ENCODE data around the gene LMTK2.

Gene LMTK2

GRCh38 chr7:98178762-98179490 is 72.3 kb downstream of the LMTK2 start:
- H3K4me3 ChIP-seq, result no peak overlapping the region
- H3K9ac ChIP-seq, result no peak overlapping the region
- peaks cover 0 to 5% (median 0%) of the 10 kb centered on the region in 11 experiments; a peak in 2 of 22 replicates for H3K9me3 ChIP-seq (replicated peaks in 1 of 11)
- no peaks in the 10 kb centered on the region for H3K4me1 ChIP-seq
- no peak for TF ChIP-seq Cebpa-rat (IDR thresholded peaks at IDR 0.05)
- H4K20me1 ChIP-seq, result peaks cover 0 to 18% (median 0%) of the 10 kb centered on the region in 11 experiments; a peak in 7 of 22 replicates
- no peaks in the 10 kb centered on the region for H3K27me3 ChIP-seq
- no peak overlapping the region for H3K4me2 ChIP-seq
- peaks cover 14 to 86% (median 55%) of the 10 kb centered on the region in 11 experiments for H3K36me3 ChIP-seq
- no peak overlapping the region for H3K27ac ChIP-seq

- H3K4me2 ChIP-seq, result no peak overlapping the region
These were observed 74.1 kb downstream of the LMTK2 start for GRCh38 chr7:98180751-98181150.

GRCh38 chr7:98185101-98185500 is 78.4 kb downstream of the LMTK2 start:
- no peaks in the 10 kb centered on the region for H4K20me1 ChIP-seq
- no peaks in the 10 kb centered on the region for H3K27me3 ChIP-seq
- TF ChIP-seq Cebpa-rat (IDR thresholded peaks at IDR 0.05), result no peak
- H3K4me2 ChIP-seq, result no peak overlapping the region
- peaks cover 8 to 31% (median 17%) of the 10 kb centered on the region in 10 experiments for H3K4me1 ChIP-seq
- H3K9me3 ChIP-seq (replicated peaks in 1 of 11), result peaks cover 0 to 16% (median 5%) of the 10 kb centered on the region in 11 experiments; a peak in 9 of 22 replicates
- peaks cover 0 to 90% (median 45%) of the 10 kb centered on the region in 11 experiments; a peak in 19 of 22 replicates for H3K36me3 ChIP-seq
- no peak overlapping the region for H3K27ac ChIP-seq
- H3K4me3 ChIP-seq, result no peak overlapping the region
- no peak overlapping the region for H3K9ac ChIP-seq

More at GRCh38 chr7:98180751-98181150, 74.1 kb downstream of the LMTK2 start:
- peaks cover 5 to 82% (median 41%) of the 10 kb centered on the region in 11 experiments; a peak in 19 of 22 replicates for H3K36me3 ChIP-seq
- H3K4me1 ChIP-seq, result peaks cover 0 to under 1% (median 0%) of the 10 kb centered on the region in 10 experiments; a peak in 2 of 20 replicates
- peaks cover 0 to 18% (median 0%) of the 10 kb centered on the region in 11 experiments; a peak in 6 of 22 replicates for H4K20me1 ChIP-seq
- H3K9ac ChIP-seq, result no peak overlapping the region
- peaks cover 0 to 5% (median 0%) of the 10 kb centered on the region in 11 experiments; a peak in 2 of 22 replicates for H3K9me3 ChIP-seq (replicated peaks in 1 of 11)
- no peak overlapping the region for H3K4me3 ChIP-seq
- no peak for TF ChIP-seq Cebpa-rat (IDR thresholded peaks at IDR 0.05)
- no peak overlapping the region for H3K27ac ChIP-seq
- H3K27me3 ChIP-seq, result no peaks in the 10 kb centered on the region

DNA sequence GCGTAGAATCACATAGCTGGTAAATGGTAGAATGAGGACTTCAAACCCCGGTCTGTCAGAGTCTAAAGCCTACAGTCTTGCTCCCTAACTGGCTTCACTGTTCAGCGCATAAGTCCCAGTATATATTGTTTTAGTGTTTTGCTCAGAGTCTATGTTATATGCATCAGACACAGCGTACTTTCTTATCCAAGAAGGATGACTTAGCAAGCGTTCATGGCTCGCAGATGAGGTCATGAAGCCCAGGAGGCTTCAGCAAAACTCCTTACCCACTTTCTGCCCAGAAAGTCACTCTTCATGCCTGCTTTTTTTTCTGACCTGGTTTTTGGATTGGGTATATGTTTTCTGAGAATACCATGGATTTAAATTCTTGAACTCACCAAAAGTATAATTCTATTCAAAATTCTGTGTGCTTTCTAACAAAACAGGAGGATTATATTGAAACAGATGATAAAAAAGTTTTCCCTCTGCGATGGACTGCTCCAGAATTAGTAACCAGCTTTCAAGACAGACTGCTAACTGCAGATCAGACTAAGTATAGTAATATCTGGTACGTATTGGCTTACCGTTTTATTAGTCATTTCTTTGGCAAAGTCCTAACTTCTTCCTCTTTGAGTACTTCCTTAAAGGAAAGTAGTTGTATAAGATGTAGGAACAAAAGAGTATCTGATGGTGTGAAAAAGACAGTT is 79.9 kb downstream of the LMTK2 start:
- Histone ChIP-seq H3K27ac (peak overlapping the region in 3 of 11 experiments; percentile 8 to 35 (median 28); a peak in 3 of 22 replicates), H3K4me2 (peak overlapping the region in 5 of 11 experiments; percentile 38 to 75 (median 52); a peak in 10 of 22 replicates), H3K9ac (no peak overlapping the region), H3K4me3 (no peak overlapping the region), H3K36me3 (peaks cover 3 to 94% (median 53%) of the 10 kb centered on the region in 11 experiments; a peak in 21 of 22 replicates), H3K4me1 (peaks cover 8 to 37% (median 19%) of the 10 kb centered on the region in 10 experiments), H3K27me3 (no peaks in the 10 kb centered on the region), H3K9me3 (replicated peaks in 1 of 11) (peaks cover 0 to 16% (median 5%) of the 10 kb centered on the region in 11 experiments; a peak in 9 of 22 replicates), H4K20me1 (no peaks in the 10 kb centered on the region)
- no peak for TF ChIP-seq Cebpa-rat (IDR thresholded peaks at IDR 0.05)

- peak overlapping the region in 5 of 11 experiments; percentile 38 to 75 (median 52); a peak in 8 of 22 replicates for H3K4me2 ChIP-seq
- TF ChIP-seq Cebpa-rat (IDR thresholded peaks at IDR 0.05), result no peak
- no peaks in the 10 kb centered on the region for H4K20me1 ChIP-seq
- H3K4me1 ChIP-seq, result peaks cover 8 to 37% (median 19%) of the 10 kb centered on the region in 10 experiments
- H3K4me3 ChIP-seq, result no peak overlapping the region
- no peaks in the 10 kb centered on the region for H3K27me3 ChIP-seq
- H3K27ac ChIP-seq, result peak overlapping the region in 2 of 11 experiments; percentile 8 to 35; a peak in 2 of 22 replicates
- H3K9ac ChIP-seq, result no peak overlapping the region
- peaks cover 8 to 96% (median 55%) of the 10 kb centered on the region in 11 experiments; a peak in 21 of 22 replicates for H3K36me3 ChIP-seq
- peaks cover 0 to 16% (median 5%) of the 10 kb centered on the region in 11 experiments; a peak in 9 of 22 replicates for H3K9me3 ChIP-seq (replicated peaks in 1 of 11)
These were observed 80.5 kb downstream of the LMTK2 start for GRCh38 chr7:98187138-98187502.

DNA sequence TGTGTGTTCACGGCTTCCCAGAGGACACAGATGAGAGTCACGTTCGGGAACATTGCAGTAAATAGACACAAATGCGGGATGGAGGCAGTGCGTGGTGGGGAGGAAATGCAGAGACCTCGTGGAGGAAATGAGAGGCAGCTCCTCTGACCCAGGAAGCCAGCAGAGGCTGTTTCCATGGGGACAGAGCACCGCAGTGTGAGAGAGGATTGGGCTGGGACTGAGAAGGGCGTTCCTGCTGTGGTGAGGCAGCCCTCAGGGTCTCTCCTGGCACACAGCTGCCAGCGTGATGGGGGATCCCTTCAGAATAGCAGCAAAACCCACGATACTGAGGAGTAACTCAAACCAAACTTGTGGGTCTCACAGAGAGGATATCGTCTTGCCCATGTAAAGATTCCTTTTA is 82.9 kb downstream of the LMTK2 start:
- peaks cover 8 to 37% (median 19%) of the 10 kb centered on the region in 10 experiments for H3K4me1 ChIP-seq
- H3K4me3 ChIP-seq, result no peak overlapping the region
- H3K27me3 ChIP-seq, result no peaks in the 10 kb centered on the region
- H3K36me3 ChIP-seq, result peaks cover 26 to 100% (median 73%) of the 10 kb centered on the region in 11 experiments
- H4K20me1 ChIP-seq, result peaks cover 0 to 6% (median 0%) of the 10 kb centered on the region in 11 experiments; a peak in 5 of 22 replicates
- peak overlapping the region; percentile 6 to 45 (median 37); a peak in 18 of 22 replicates for H3K4me2 ChIP-seq
- H3K9ac ChIP-seq, result no peak overlapping the region
- H3K27ac ChIP-seq, result peak overlapping the region in 1 of 11 experiments; percentile 1; a peak in 1 of 22 replicates
- H3K9me3 ChIP-seq (replicated peaks in 1 of 11), result peaks cover 0 to 14% (median 5%) of the 10 kb centered on the region in 11 experiments; a peak in 7 of 22 replicates
- TF ChIP-seq Cebpa-rat (IDR thresholded peaks at IDR 0.05), result no peak

GRCh38 chr7:98191668-98192431 is 85.2 kb downstream of the LMTK2 start:
- no peak overlapping the region for H3K4me3 ChIP-seq
- peaks cover 38 to 100% (median 87%) of the 10 kb centered on the region in 11 experiments for H3K36me3 ChIP-seq
- H3K27ac ChIP-seq, result no peak overlapping the region
- no peak for TF ChIP-seq Cebpa-rat (IDR thresholded peaks at IDR 0.05)
- H3K4me2 ChIP-seq, result no peak overlapping the region
- no peak overlapping the region for H3K9ac ChIP-seq
- peaks cover 8 to 26% (median 13%) of the 10 kb centered on the region in 10 experiments for H3K4me1 ChIP-seq
- peaks cover 0 to 14% (median 5%) of the 10 kb centered on the region in 11 experiments; a peak in 7 of 22 replicates for H3K9me3 ChIP-seq (replicated peaks in 1 of 11)
- peaks cover 0 to 24% (median 21%) of the 10 kb centered on the region in 11 experiments; a peak in 13 of 22 replicates for H4K20me1 ChIP-seq
- no peaks in the 10 kb centered on the region for H3K27me3 ChIP-seq

DNA sequence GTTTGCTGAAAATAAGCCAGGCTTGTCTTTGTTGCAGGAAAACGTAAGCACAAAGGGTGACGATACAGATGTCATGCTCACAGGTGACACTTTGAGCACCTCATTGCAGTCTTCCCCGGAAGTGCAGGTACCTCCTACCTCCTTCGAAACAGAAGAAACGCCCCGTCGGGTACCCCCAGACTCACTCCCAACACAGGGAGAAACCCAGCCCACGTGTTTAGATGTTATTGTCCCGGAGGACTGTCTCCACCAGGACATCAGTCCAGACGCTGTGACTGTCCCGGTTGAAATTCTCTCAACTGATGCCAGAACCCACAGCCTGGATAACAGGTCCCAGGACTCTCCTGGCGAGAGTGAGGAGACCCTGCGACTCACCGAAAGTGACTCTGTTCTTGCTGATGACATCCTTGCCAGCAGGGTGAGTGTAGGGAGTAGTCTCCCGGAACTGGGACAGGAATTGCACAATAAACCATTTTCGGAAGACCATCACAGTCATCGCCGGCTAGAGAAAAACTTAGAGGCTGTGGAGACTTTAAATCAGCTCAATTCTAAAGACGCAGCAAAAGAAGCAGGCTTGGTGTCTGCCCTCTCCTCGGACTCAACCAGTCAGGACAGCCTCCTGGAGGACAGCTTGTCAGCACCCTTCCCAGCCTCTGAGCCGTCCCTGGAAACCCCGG is 86.3 kb downstream of the LMTK2 start:
- Histone ChIP-seq H3K27ac (no peak overlapping the region), H3K4me1 (peaks cover 3 to 17% (median 10%) of the 10 kb centered on the region in 10 experiments; a peak in 18 of 20 replicates), H3K9me3 (replicated peaks in 1 of 11) (peaks cover 0 to 14% (median 5%) of the 10 kb centered on the region in 11 experiments; a peak in 7 of 22 replicates), H3K4me2 (no peak overlapping the region), H3K9ac (no peak overlapping the region), H3K4me3 (no peak overlapping the region), H3K27me3 (no peaks in the 10 kb centered on the region), H3K36me3 (peaks cover 38 to 97% (median 82%) of the 10 kb centered on the region in 11 experiments), H4K20me1 (peaks cover 0 to 34% (median 31%) of the 10 kb centered on the region in 11 experiments; a peak in 14 of 22 replicates)
- TF ChIP-seq Cebpa-rat (IDR thresholded peaks at IDR 0.05), result no peak

Data from BLaER1 treated with 17β-estradiol and CSF1 and Interleukin-3, amounts not matched to agents 10 nM and 100 nM (cell line).